Heart left ventricle (tissue), 13 donors: Measurements from ENCODE around the gene RAI1.

ENCODE experiments used
- POLR2A ChIP-seq, 2 donors: fragments of 450-650 bp; IDR thresholded peaks; one replicate each; pipeline ENCODE4 v1.6.1; 2017; ENCODE audit warnings: antibody characterized with exemption in 2 of 2, mild to moderate bottlenecking in 2 of 2, moderate library complexity in 2 of 2
- TF ChIP-seq, protein P1 (sequence below), 12 donors: fragments of 200-600 bp; sonication (generic) in 4 of 12; IDR thresholded peaks; one replicate each; pipeline versions ENCODE4 v1.5.0 to v1.8.0; 2018 to 2022; ENCODE audit warnings: antibody characterized with exemption in 12 of 12, mild to moderate bottlenecking in 5 of 12
- donor health status: ischemic (EF 13 %, LVEDD 7.1; RV severe dilation, severe dysfunction).
- donor health status: DM: no; HTN: yes; CAD: no.
- donor health status: DM: no; HTN: no; CAD: no.
- donor health status: ischemic (EF 25% LVEDD 6.9; RV normal size, moderate dysfunction).
- donor health status: ischemic (EF 25% LVEDD 5.7; RV mildly dilated, moderate dysfunction).
- donor health status: ischemic (EF 35%, LVEDD 5.7; RV mildly dilated, moderate dysfunction).
- donor health status: nonischemic (EF 11% LVEDD 7.7; RV severe dilation, severe dysfunction).
- donor health status: DM: yes; HTN: yes; CAD: no.
- donor health status: PGD.
- donor health status: ischemic (EF 29% LVEDD 5.4; RV normal size, mild dysfunction).
- donor health status: nonischemic (EF 23%, LVEDD 6.1; RV moderate dilation, normal function).

DNA sequence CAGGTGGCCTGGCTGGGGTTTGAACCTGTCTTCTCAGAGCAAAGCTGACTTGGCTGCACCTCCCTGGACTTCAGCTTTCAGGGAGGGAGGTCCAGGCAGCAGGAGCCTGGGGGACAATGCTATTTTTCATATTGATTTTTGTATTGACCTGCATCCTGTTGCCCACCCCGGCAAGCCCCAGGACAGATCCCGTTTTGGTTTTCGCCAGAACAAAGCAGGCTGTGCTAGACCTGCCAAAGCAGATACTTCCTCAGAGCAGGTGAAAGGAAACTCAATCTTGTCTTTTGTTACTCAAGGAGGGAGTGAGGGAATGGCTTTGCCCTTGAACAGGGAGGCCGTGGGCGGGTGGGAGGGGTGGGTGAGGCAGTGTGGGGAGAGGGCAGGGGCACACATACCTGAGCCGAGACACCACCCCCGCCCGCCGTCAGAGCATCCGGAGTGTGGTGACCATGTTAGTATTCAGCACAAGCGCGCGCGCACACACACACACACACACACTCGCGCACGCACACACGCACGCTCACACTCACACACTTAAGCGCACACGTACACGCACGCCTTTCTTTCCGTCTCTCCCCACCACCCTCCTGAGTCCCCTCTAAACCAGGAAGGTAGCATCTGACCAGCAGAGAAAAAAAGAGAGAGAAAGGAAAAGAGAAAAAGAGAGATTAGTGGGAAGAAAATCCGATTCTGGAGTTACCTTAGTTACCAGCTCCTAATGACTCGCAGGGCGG, 59.5 kb downstream of the RAI1 start:
- TF ChIP-seq, protein P1, sequence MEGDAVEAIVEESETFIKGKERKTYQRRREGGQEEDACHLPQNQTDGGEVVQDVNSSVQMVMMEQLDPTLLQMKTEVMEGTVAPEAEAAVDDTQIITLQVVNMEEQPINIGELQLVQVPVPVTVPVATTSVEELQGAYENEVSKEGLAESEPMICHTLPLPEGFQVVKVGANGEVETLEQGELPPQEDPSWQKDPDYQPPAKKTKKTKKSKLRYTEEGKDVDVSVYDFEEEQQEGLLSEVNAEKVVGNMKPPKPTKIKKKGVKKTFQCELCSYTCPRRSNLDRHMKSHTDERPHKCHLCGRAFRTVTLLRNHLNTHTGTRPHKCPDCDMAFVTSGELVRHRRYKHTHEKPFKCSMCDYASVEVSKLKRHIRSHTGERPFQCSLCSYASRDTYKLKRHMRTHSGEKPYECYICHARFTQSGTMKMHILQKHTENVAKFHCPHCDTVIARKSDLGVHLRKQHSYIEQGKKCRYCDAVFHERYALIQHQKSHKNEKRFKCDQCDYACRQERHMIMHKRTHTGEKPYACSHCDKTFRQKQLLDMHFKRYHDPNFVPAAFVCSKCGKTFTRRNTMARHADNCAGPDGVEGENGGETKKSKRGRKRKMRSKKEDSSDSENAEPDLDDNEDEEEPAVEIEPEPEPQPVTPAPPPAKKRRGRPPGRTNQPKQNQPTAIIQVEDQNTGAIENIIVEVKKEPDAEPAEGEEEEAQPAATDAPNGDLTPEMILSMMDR (IDR thresholded peaks at IDR 0.05), result no peak
- no peak for TF ChIP-seq POLR2A (IDR thresholded peaks at IDR 0.05)
